HG03575 (cell line): ENCODE data around the gene XKR7.
"Not testable (repeated sequence)": the region's sequence is repeated elsewhere in the genome, so short reads cannot be mapped to it uniquely, and the experiment has no call there.

Source experiments
- ATAC-seq: cut with Tn5 transposase; IDR thresholded peaks from one replicate; pipeline ENCODE4 v1.9.1; 2021; ENCODE audit not compliant: unreplicated experiment, insufficient number of reproducible peaks, low FRiP score; ENCODE audit errors: extremely low read depth

XKR7 gene

DNA sequence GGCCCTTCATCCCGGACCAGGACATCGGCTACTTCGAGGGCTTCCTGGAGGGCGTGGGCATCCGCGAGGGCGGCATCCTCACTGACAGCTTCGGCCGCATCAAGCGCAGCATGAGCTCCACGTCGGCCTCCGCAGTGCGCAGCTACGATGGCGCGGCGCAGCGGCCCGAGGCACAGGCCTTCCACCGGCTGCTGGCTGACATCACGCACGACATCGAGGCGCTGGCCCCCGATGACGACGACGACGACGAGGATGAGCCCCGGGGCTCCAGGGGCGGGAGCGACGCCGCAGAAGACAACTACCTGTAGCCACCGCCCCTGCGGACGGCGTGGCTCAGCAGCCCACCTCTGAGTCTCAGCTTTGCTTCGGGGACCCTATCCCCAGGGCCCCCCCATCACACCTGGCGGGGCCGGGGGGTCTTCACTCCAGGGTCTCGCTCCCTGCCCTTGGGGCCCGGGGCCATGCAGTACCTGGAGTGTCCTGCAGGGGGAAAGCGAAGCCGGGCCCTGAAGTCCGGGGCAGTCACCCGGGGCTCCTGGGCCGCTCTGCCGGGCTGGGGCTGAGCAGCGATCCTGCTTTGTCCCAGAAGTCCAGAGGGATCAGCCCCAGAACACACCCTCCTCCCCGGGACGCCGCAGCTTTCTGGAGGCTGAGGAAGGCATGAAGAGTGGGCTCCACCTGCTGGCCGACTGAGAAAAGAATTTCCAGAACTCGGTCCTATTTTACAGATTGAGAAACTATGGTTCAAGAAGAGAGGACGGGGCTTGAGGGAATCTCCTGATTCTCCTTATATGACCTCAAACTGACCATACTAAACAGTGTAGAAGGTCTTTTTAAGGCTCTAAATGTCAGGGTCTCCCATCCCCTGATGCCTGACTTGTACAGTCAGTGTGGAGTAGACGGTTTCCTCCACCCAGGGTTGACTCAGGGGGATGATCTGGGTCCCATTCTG, 63.3 kb downstream of the XKR7 start:
- ATAC-seq: no peak

DNA sequence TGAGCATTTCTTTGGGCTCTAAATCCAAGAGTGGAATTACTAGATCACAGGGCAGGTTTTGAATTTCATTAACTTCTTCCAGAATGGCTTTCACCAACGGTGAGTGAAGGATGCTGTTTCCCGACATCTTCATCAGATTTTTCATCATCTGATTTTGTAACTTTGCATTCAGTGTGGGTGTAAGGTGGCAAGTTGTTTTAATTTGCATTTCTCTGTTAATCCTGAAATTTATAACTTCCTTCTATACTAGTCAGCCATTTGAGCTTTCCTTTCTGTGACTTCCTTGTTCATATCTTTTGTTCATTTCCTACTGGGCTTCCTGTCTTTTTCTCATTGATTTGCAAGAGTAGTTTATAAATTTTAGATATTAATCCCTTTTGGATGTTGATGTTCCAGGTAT, 65.4 kb downstream of the XKR7 start:
- no peak for ATAC-seq

DNA sequence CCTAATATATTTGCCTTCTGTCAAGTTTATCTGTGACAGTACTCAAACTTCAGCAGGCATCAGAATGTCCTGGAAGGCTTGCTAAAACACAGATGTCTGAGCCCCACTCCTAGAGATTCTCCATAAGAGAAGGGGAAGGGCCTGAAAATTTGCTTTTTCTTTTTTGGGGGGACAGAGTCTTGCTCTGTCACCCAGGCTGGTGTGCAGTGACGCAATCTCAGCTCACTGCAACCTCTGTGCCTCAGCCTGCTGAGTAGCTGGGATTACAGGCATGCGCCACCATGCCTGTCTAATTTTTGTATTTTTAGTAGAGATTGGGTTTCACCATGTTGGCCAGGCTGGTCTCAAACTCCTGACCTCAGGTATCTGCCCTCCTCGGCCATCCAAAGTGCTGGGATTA, 65.8 kb downstream of the XKR7 start:
- not testable (repeated sequence) for ATAC-seq

DNA sequence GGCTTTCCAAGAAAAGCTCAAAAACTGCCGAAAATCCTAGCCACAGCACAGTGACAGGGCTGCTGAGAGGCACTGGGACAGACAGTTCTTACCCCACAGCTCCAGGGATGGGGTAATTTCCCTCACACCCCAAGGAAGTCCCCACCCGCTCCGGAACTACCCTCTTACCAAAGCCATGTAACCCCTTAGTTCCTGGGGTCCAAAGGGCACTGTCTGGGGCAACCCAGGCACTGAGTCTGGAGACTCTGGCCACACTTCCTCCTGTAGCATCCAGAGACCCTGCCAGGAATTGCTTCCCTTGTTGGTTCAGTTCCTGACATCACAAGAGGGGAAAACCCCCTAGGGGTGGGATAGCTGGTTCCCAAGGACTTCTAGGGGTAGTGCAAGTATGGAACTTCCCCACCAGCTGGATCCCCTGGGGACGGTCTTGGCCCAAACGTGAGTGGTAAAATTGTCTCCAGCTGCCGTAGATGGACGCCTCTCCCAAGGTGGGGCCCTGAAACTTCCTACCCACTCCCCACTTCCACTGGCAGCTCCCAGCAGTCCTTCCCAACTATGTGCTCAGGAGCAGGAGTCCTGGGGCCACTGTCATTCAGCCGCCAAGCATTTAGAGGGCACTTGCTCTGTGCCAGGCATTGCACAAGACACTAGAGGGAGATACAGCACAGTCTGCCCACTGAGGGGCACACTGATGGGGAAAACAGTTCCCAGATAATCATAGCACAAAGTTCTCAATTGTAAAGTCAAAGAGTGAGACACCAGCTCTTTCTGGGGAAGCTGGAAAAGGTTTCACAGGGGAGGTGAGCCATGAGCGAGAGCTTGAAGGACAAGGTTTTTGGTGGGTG, 66.9 kb downstream of the XKR7 start:
- ATAC-seq: no peak

DNA sequence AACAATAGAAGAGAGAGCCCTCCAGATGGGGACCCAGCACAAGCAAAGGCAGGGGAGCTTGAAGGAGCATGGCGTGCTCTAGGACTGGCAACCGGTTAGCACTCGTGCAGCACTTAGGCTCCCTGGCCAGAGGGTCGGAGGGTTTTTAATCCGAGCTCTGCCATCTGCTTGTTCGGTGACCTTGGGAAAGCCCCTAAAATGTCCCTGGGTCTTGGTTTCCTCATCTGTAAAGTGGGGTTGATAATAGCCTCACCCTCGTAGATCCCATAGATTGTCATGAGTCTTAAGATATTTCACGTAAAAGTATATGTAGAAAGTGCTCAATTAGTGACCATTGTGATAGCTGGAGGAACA, 67.5 kb downstream of the XKR7 start:
- ATAC-seq: no peak

DNA sequence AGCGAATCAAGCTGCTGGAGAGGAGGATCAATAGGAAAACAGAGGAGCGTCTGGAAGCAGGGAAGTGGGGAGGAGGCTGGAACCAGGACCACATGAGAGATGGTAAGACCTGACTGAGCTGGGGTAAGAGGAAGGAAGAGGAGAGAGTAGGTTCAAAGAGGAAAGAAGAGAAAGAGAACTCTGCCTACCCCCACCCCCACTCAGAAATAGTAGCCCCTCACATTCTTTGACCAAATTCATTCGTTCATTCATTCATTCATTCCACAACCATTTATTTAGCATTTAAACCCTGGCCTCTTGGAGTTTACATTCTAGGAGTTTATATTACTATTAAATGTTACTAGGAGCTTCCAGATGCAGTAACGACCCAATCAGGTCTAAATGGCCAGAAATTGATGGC, 68.3 kb downstream of the XKR7 start:
- no peak for ATAC-seq

DNA sequence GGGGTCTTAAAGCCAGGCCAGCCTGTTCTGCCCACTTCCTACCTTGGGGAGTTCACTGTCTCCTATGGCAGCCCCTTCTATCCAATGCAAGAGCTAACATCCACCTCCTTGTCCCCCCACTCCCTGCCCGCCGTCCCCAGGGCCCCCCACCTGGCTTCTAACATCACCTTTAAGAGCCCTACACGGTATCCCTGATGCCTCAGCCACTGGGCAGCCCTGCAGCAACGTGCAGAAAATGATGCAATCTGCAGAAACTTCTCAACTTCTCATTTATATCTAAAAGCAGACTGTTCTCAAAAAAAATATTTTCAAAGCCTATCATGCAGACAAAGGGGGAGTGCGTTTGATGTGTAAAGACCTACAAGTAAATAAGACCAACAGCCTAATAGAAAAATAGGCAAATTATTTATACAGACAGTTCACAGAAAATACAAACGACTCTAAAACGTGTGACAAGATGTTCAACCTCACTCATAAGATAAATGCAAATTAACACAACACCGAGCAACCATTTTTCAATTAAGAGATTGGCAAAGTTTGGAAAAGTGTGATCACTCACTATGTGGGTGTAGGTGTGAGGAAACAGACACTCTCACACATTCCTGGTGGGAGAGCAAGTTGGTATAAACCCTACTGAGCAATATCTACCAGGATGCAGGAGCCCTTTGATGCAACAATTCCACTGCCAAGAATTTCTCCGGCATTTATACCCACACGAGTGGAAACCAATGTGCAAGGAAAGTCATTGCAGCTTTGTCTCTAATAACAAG, 69.0 kb downstream of the XKR7 start:
- no peak for ATAC-seq

DNA sequence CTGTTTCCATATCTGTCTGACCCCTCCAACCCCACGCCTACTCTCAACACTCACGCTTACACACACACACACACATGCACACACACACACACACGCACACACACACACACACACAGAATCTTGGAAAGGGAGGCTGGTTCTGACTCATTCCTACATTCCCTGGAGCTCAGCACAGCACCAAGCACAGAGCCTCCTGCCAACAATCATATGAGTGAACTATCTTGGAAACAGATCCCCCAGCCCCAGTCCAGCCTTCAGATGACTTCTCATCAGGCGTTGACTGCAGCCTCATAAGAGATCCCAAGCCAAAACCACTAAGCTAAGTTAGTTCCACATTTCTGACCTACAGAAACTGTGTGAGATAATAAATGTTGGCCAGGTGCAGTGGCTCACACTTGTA, 70.0 kb downstream of the XKR7 start:
- no peak for ATAC-seq

DNA sequence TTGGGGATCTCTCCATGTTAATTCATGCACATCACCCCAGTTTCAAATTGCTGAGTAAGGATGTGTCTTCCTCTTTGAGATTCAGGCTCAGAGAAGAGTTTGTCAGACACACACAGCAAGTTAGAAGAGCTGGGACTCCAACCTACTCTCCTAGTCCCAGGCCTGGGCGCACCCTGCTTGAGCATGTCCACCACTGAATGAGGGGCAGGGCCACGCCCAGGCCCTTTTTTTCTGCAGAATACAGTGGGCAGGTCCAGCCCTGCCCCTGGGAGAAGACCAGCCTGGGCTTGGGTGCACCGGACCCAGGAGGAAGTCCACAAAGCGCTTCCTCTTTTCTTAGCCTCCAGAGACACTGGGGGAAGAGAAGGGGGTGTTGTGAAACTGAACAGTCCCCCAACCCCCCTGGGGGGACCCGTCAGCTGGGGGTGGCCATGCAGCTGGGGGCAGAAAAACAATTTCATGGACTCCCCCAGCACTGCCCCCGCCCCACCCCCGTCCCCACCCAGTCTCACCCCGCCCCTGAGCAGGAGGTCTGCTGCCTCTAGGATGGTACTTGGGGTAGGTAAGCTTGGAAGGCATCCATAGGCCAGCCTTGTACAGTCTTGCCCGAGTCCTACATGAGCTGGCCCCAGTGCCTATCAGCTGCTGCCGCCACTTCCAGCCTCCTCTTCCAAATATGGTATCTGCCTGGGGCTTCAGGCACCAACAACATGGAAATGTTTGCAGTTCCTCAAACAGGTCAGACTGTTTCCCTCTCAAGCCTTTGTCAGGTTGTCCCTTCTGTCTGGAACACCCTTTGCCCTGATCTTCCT, 72.4 kb downstream of the XKR7 start:
- ATAC-seq: no peak

DNA sequence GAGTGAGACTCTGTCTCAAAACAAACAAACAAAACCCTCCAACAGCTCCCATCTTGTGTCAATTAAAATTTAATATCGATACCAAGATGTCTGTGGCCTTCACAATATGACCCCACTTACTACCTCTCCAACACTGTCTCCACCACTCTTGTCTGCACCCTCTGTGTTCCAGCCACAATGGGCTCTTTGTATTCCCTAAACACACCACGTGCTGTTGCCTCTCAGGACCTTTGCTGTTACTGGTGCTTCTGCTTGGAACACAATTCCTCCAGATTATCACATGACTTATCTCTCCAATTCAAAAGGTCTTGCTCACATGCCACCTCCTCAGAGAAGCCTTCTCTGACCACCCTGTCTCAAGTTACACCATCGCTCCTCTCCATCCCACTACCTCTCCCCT, 78.0 kb downstream of the XKR7 start:
- ATAC-seq: no peak

DNA sequence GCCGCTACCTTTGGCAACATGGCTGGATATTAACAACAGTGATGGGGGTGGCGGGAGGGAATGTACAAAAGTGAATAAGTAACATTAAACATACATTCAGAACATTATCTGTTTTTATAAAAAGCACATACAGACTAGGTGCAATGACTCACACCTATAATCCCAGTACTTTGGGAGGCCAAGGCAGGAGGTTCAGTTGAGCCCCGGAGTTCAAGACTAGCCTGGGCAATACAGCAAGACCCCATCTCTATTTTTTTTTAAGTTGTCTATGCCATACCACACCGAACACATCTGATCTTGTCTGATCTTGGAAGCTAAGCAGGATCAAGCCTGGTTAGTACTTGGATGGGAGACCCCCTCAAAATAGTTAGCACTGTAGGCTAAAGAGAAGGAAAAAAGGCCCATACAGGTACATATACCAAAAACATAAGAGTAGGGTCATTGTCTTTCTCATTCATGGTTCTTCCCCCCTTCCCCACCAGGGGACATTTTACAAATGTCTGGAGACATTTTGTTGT, 82.4 kb downstream of the XKR7 start:
- no peak for ATAC-seq

DNA sequence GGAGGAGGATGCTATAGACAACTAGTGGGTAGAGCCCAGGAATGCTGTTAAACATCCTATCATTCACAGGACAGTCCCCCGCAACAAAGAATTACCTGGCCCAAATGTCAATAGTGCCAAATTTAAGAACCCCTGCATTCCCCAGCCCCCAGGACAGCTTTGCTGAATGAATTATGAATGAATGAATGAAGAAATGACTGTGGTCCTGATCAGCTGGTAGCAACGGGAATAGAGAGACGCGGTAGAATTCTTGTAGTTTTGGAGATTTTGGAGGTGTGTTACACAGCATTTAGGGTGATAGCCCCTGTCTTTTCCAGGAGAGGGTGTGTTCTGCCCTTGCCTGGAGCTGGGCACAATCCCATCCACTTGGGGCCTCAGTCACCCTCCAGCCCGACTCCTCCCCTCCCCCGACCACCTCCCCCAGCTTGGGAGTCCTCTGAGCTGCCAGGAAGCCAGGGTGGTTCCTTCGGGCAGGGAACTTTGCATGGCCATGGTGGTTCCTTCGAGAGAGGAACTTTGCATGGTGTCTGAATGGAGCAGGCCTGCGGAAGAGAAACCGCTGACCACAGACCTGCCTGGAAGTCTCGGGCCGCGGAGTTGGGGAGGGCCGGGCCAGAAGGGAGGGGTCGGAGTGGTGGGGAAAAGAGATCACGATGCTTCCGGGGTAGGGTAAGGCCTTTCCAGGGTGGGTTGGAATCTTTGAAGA, 83.1 kb downstream of the XKR7 start:
- ATAC-seq: no peak

DNA sequence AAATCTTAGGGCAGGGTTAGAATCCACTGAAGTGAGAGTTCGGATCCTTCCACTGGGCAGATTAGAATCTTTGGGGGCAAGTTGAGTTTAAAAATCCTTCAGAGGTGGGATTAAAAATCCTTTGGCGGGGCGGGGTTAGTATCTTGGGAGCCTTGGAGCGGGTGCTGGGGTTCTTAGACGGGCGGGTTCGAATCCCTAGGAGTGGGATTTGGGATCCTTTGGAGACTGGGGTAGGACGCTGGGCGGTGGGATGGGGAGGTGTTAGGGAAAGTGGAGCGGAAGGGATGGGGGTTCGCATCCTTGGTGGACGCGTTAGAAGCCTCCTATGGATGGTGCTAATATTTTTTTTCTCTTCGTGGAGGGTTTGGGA, 83.8 kb downstream of the XKR7 start:
- no peak for ATAC-seq

DNA sequence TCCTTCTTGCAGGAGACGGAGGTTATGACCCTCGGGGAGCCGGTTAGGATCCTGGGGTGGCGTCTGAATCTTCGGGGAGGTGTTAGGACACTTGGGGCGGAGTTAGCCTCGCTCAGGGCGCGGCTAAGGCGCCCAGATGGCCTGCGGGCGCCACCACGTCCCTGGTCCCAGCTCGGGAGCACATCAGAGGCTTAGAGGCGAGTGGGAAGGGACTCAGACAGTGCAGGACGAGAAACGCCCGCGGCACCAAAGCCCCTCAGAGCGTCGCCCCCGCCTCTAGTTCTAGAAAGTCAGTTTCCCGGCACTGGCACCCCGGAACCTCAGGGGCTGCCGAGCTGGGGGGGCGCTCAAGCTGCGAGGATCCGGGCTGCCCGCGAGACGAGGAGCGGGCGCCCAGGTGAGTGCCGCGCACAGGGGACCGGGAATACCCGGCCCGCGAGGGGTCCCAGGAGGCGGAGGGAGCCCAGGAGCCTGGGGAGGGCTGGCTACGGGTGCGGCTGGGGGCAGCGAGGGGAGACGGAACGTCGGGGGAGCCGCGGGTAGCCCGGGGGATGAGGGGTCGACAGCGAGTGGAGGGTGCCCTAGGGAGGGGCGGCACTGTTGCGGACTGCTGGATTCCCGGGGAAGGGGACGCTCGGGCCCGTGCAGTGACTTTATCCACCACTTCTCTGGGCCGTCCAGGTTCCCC, 84.3 kb downstream of the XKR7 start, which contains the start of gene HCK:
TSS of gene HCK (plus strand) at position 153 of the 688 bp plus-strand sequence.
- no peak for ATAC-seq

DNA sequence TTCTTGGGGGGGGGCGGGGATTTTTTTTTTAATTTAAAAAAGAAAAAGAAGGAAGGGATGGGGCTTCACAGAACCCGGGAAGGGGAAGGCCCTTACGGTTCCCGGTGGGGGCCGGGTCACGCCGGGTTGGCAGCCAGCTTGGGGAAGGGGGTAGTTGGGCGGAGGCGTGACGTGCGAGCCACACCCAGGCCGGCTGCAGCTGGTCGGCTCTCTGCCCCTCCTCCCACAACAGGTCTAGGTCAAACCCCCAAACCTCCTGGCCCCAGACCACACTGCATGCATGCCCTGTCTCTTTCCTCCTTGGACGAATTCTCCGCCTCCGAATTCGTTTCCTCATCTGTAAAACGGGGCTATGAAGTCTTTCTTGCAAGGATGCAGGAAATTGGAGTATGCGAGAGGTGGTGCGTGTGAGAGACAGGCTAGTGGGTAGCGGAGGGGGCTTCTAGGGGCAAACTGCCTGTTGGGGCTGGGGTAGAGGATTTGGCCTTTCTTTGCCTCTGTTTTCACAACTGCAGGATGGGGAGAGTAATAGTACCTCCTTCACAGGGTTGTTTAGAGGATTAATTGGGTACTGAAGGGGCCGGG, 84.9 kb downstream of the XKR7 start:
- no peak for ATAC-seq
